K562 (cell line): ENCODE data around the gene UMAD1. TPM values are rescaled to one million over a fixed set of nuclear protein-coding genes. Genes with fewer than 3 reads are reported as not detected.
A peak's percentile ranks its signal among the peaks of the same experiment; 100 is the strongest.

Experiments used
- ATAC-seq: fragments of 200-7000 bp; cut with Tn5 transposase; 3 replicates; pipeline ENCODE4 v1.9.1; 2020; ENCODE audit warnings: moderate library complexity
- BruUV-seq: library from RNA; stranded (reverse); fragments of 400-500 nt; replicated peaks from 2 replicates; lab custom pipeline; 2021; lab: Mats Ljungman, UMichigan
- CTCF ChIA-PET: fragments of 300-600 bp; formaldehyde crosslinking; extraction: SDS; loops from one replicate; lab custom pipeline; 2021; ENCODE audit warnings: low intra/inter-chr PET ratio; lab: Yijun Ruan, JAX
- POLR2A ChIA-PET: fragments of 300-600, 350-650 bp; sonication (Branson Sonifier 250); formaldehyde crosslinking; extraction: SDS; loops from one replicate; lab custom pipeline; 2021; ENCODE audit warnings: antibody characterized with exemption, inconsistent platforms; lab: Yijun Ruan, JAX
- DNase-seq, 4 experiments: peaks; one replicate each; pipeline versions ENCODE4 v3.0.0 to v3.0.0-alpha.2; 2011 to 2018; ENCODE audit warnings: low spot score in 3 of 4, mixed read lengths in 3 of 4; ENCODE audit errors: extremely low read depth in 1 of 4
- FAIRE-seq: peaks from 2 replicates; lab custom pipeline; 2011; peaks lifted over from hg19 to GRCh38; lab: Jason Lieb, UNC
- H2AFZ ChIP-seq: 2 replicates; pipeline ENCODE4 v1.6.0; 2011; ENCODE audit warnings: low read depth, low read length, control low read depth, inconsistent platforms
- H3K27ac ChIP-seq: fragments of 200-600 bp; 3 replicates; pipeline ENCODE4 v1.8.0; 2011; ENCODE audit warnings: low read depth, mild to moderate bottlenecking, control low read depth, inconsistent platforms, low read length, moderate library complexity, mixed read lengths; ENCODE audit errors: extremely low read depth
- H3K27me3 ChIP-seq, 2 experiments: fragments of 300-600 bp in 1 of 2; 2 replicates in 1 of 2; 3 replicates in 1 of 2; pipeline versions ENCODE4 v1.6.0 to v1.8.0; 2011; ENCODE audit warnings: inconsistent platforms in 2 of 2, low read length in 2 of 2, mild to moderate bottlenecking in 1 of 2, mixed read lengths in 1 of 2, moderate library complexity in 1 of 2; ENCODE audit not compliant: control insufficient read depth in 2 of 2, insufficient read depth in 2 of 2
- H3K36me3 ChIP-seq: fragments of 300-600 bp; 3 replicates; pipeline ENCODE4 v1.8.0; 2011; ENCODE audit warnings: mild to moderate bottlenecking, low read length, inconsistent platforms; ENCODE audit not compliant: control insufficient read depth, insufficient read depth
- H3K4me1 ChIP-seq, 2 experiments: fragments of 200-600 bp in 1 of 2; replicated peaks in 1 of 2; 2 replicates in 1 of 2; 3 replicates in 1 of 2; pipeline versions ENCODE4 v1.5.1 to v1.8.0; 2011; ENCODE audit warnings: inconsistent platforms in 2 of 2, low read length in 2 of 2, mild to moderate bottlenecking in 1 of 2, mixed read lengths in 1 of 2, moderate library complexity in 1 of 2; ENCODE audit not compliant: control insufficient read depth in 2 of 2, insufficient read depth in 2 of 2
- H3K4me2 ChIP-seq: 2 replicates; pipeline ENCODE4 v1.6.1; 2011; ENCODE audit warnings: low read length, control low read depth, inconsistent platforms, mixed read lengths; ENCODE audit not compliant: insufficient read depth
- H3K4me3 ChIP-seq: fragments of 200-600 bp; sonication (generic), shearing (Covaris generic); 2 replicates; pipeline ENCODE4 v1.5.1; 2016; ENCODE audit warnings: control low read depth, inconsistent platforms
- H3K79me2 ChIP-seq: fragments of 200-600 bp; 3 replicates; pipeline ENCODE4 v1.8.0; 2011; ENCODE audit warnings: low read length, inconsistent platforms; ENCODE audit not compliant: control insufficient read depth, insufficient read depth
- H3K9ac ChIP-seq, 2 experiments: 2 replicates each; pipeline versions ENCODE4 v1.6.0 to v1.6.1; 2011; ENCODE audit warnings: low read depth in 2 of 2, low read length in 2 of 2, control low read depth in 1 of 2, inconsistent platforms in 1 of 2, mild to moderate bottlenecking in 1 of 2, mixed read lengths in 1 of 2; ENCODE audit not compliant: insufficient read depth in 1 of 2
- H3K9me1 ChIP-seq: one replicate; pipeline ENCODE4 v1.6.0; 2011; ENCODE audit warnings: inconsistent platforms, mild to moderate bottlenecking, low read length, moderate library complexity; ENCODE audit not compliant: control insufficient read depth, insufficient read depth
- H3K9me3 ChIP-seq: replicated peaks from 2 replicates; pipeline ENCODE4 v1.5.1; 2011; ENCODE audit warnings: low read depth, low read length, inconsistent platforms; ENCODE audit not compliant: control insufficient read depth, insufficient read depth
- H4K20me1 ChIP-seq: replicated peaks from 2 replicates; pipeline ENCODE4 v1.6.1; 2011; ENCODE audit warnings: low read length, inconsistent platforms, mixed read lengths; ENCODE audit not compliant: control insufficient read depth, insufficient read depth
- KAT7 ChIP-seq: sonication (generic); formaldehyde crosslinking; IDR thresholded peaks from 2 replicates; pipeline ENCODE4 v1.8.0; 2022; ENCODE audit warnings: missing genetic modification reagents, mild to moderate bottlenecking, borderline replicate concordance
- WGBS: fragments of 100-300 bp; shearing (Covaris generic); methylation state at CpG from one replicate; pipeline ENCODE4 v1.1.6; 2016; ENCODE audit warnings: low coverage, mixed read lengths; ENCODE audit not compliant: insufficient coverage; ENCODE audit errors: missing lambda C conversion rate; 5-methylcytosine and 5-hydroxymethylcytosine counted together
- in situ Hi-C: fragments of 300-500 bp; cut with MboI; formaldehyde crosslinking; loops from 4 replicates; pipeline ENCODE4 v1.15.0; 2018; ENCODE audit warnings: inconsistent platforms, mixed read lengths
- intact Hi-C: fragments of 100-400 bp; cut with micrococcal nuclease; formaldehyde crosslinking; loops from 2 replicates; pipeline ENCODE4 v1.14.2; 2022
- polyA plus RNA-seq, 8 experiments: library from polyadenylated mRNA; depleted of rRNA in 4 of 8; stranded (reverse) in 5 of 8; unstranded in 3 of 8; fragments of >200 nt; fragmentation: Nextera tagmentation in 2 of 8; fragmentation: Illumina TruSeq in 1 of 8; extraction: Ambion mirVana in 2 of 8; extraction: Trizol in 1 of 8; gene quantifications; 2 replicates each; pipeline versions ENCODE4 v1.2.1 to v1.2.3, GENCODE V29; 2011 to 2014; ENCODE audit warnings: inconsistent platforms in 1 of 8, missing spikeins in 1 of 8
- total RNA-seq, 7 experiments: library from RNA; depleted of rRNA in 6 of 7; stranded (reverse); fragments of >200 nt in 6 of 7; fragmentation: Illumina TruSeq in 2 of 7; extraction: Trizol in 2 of 7; gene quantifications; 2 replicates each; pipeline versions ENCODE4 v1.2.1 to v1.2.3, GENCODE V29; 2011 to 2021; ENCODE audit warnings: low replicate concordance in 1 of 7
- TF ChIP-seq, protein P1 (sequence below): fragments of 450-650 bp; IDR thresholded peaks from 2 replicates; pipeline ENCODE4 v1.6.1; 2016; ENCODE audit warnings: mild to moderate bottlenecking, moderate library complexity
- TF ChIP-seq, protein P2 (sequence below): IDR thresholded peaks from 2 replicates; pipeline ENCODE4 v1.6.1; 2016; ENCODE audit warnings: missing genetic modification characterization, missing compliant biosample characterization

UMAD1 gene
- total and polyA plus RNA-seq, 9 of the 15 experiments (the other 6 are each of a cell fraction or from before 2014, with no cell fraction given) = 9.0 to 26.7 (median 13.3) TPM

DNA sequence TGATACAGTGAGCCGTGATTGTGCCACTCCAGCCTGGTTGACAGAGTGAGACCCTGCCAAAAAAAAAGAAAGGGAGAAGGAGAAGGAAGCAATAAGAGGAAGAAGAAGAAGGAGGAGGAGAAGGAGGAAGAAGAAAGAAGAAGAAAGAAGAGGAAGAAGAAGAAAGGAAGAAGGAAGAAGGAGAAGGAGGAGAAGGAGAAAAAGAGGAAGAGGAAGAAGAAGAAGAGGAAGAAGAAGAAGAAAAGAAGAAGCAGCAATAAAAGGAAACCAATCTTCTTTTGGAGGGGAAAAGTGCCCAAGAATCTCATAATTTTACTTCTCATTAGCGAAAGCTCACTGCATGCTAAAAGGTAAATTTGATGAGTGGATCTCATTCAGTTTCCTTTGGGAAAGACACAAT is 242.3 kb downstream of the UMAD1 start:
- FAIRE-seq = no peak
- WGBS = 40% methylated on average over 2 of the region's 2 CpGs
- POLR2A ChIA-PET = interaction anchor here (1.2 to 1.4 kb wide), 3 partner anchors 10 to 16 kb away, joined by 3 read pairs; no protein-coding TSS in a partner anchor

More for the DNA sequence above, 242.3 kb downstream of the UMAD1 start:
- no peak for TF ChIP-seq KAT7 (CRISPR knock-in tag)
- TF ChIP-seq, protein P1, sequence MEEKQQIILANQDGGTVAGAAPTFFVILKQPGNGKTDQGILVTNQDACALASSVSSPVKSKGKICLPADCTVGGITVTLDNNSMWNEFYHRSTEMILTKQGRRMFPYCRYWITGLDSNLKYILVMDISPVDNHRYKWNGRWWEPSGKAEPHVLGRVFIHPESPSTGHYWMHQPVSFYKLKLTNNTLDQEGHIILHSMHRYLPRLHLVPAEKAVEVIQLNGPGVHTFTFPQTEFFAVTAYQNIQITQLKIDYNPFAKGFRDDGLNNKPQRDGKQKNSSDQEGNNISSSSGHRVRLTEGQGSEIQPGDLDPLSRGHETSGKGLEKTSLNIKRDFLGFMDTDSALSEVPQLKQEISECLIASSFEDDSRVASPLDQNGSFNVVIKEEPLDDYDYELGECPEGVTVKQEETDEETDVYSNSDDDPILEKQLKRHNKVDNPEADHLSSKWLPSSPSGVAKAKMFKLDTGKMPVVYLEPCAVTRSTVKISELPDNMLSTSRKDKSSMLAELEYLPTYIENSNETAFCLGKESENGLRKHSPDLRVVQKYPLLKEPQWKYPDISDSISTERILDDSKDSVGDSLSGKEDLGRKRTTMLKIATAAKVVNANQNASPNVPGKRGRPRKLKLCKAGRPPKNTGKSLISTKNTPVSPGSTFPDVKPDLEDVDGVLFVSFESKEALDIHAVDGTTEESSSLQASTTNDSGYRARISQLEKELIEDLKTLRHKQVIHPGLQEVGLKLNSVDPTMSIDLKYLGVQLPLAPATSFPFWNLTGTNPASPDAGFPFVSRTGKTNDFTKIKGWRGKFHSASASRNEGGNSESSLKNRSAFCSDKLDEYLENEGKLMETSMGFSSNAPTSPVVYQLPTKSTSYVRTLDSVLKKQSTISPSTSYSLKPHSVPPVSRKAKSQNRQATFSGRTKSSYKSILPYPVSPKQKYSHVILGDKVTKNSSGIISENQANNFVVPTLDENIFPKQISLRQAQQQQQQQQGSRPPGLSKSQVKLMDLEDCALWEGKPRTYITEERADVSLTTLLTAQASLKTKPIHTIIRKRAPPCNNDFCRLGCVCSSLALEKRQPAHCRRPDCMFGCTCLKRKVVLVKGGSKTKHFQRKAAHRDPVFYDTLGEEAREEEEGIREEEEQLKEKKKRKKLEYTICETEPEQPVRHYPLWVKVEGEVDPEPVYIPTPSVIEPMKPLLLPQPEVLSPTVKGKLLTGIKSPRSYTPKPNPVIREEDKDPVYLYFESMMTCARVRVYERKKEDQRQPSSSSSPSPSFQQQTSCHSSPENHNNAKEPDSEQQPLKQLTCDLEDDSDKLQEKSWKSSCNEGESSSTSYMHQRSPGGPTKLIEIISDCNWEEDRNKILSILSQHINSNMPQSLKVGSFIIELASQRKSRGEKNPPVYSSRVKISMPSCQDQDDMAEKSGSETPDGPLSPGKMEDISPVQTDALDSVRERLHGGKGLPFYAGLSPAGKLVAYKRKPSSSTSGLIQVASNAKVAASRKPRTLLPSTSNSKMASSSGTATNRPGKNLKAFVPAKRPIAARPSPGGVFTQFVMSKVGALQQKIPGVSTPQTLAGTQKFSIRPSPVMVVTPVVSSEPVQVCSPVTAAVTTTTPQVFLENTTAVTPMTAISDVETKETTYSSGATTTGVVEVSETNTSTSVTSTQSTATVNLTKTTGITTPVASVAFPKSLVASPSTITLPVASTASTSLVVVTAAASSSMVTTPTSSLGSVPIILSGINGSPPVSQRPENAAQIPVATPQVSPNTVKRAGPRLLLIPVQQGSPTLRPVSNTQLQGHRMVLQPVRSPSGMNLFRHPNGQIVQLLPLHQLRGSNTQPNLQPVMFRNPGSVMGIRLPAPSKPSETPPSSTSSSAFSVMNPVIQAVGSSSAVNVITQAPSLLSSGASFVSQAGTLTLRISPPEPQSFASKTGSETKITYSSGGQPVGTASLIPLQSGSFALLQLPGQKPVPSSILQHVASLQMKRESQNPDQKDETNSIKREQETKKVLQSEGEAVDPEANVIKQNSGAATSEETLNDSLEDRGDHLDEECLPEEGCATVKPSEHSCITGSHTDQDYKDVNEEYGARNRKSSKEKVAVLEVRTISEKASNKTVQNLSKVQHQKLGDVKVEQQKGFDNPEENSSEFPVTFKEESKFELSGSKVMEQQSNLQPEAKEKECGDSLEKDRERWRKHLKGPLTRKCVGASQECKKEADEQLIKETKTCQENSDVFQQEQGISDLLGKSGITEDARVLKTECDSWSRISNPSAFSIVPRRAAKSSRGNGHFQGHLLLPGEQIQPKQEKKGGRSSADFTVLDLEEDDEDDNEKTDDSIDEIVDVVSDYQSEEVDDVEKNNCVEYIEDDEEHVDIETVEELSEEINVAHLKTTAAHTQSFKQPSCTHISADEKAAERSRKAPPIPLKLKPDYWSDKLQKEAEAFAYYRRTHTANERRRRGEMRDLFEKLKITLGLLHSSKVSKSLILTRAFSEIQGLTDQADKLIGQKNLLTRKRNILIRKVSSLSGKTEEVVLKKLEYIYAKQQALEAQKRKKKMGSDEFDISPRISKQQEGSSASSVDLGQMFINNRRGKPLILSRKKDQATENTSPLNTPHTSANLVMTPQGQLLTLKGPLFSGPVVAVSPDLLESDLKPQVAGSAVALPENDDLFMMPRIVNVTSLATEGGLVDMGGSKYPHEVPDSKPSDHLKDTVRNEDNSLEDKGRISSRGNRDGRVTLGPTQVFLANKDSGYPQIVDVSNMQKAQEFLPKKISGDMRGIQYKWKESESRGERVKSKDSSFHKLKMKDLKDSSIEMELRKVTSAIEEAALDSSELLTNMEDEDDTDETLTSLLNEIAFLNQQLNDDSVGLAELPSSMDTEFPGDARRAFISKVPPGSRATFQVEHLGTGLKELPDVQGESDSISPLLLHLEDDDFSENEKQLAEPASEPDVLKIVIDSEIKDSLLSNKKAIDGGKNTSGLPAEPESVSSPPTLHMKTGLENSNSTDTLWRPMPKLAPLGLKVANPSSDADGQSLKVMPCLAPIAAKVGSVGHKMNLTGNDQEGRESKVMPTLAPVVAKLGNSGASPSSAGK = no peak
- TF ChIP-seq, protein P2, sequence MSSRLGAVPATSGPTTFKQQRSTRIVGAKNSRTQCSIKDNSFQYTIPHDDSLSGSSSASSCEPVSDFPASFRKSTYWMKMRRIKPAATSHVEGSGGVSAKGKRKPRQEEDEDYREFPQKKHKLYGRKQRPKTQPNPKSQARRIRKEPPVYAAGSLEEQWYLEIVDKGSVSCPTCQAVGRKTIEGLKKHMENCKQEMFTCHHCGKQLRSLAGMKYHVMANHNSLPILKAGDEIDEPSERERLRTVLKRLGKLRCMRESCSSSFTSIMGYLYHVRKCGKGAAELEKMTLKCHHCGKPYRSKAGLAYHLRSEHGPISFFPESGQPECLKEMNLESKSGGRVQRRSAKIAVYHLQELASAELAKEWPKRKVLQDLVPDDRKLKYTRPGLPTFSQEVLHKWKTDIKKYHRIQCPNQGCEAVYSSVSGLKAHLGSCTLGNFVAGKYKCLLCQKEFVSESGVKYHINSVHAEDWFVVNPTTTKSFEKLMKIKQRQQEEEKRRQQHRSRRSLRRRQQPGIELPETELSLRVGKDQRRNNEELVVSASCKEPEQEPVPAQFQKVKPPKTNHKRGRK (tag) = peak; percentile 86; the same call in 1 of the 2 replicates
- no TSS peak for BruUV-seq
- Histone ChIP-seq H3K4me2 (no peak overlapping the region), H3K4me1 (no peaks in the 10 kb centered on the region), H2AFZ (no peak overlapping the region), H3K4me3 (no peak overlapping the region), H3K9me1 (no peaks in the 10 kb centered on the region), H3K9me3 (no peaks in the 10 kb centered on the region), H3K36me3 (no peaks in the 10 kb centered on the region), H3K9ac (no peak overlapping the region), H4K20me1 (no peaks in the 10 kb centered on the region), H3K27me3 (no peaks in the 10 kb centered on the region), H3K27ac (no peak overlapping the region), H3K79me2 (no peaks in the 10 kb centered on the region)
- intact Hi-C loops = no loop called here
- ATAC-seq (no peak), DNase-seq (no peak)
- in situ Hi-C loops = no loop called here
- CTCF ChIA-PET = no interaction called here
